H9 (cell line): ENCODE measurements around the gene MFGE8. TPM values are rescaled to one million over a fixed set of nuclear protein-coding genes. Genes with fewer than 3 reads are reported as not detected.
"Not testable (repeated sequence)": the region's sequence is repeated elsewhere in the genome, so short reads cannot be mapped to it uniquely, and the experiment has no call there.

Source experiments
- DNase-seq: peaks from one replicate; pipeline ENCODE4 v3.0.0-alpha.2; 2017
- H2AFZ ChIP-seq: one replicate; pipeline ENCODE4 v1.6.1; 2013; ENCODE audit warnings: mild to moderate bottlenecking, low read length, control low read depth, moderate library complexity
- H2AK5ac ChIP-seq: 2 replicates; pipeline ENCODE4 v1.6.1; 2013; ENCODE audit warnings: low read length, control low read depth, mixed read lengths; ENCODE audit not compliant: insufficient read length
- H2BK120ac ChIP-seq: one replicate; pipeline ENCODE4 v1.6.1; 2013; ENCODE audit warnings: low read depth, mild to moderate bottlenecking, low read length, control low read depth, inconsistent platforms; ENCODE audit not compliant: poor library complexity, severe bottlenecking
- H2BK12ac ChIP-seq: 2 replicates; pipeline ENCODE4 v1.6.1; 2013; ENCODE audit warnings: low read length, control low read depth, mixed read lengths, low read depth; ENCODE audit not compliant: insufficient read length
- H2BK15ac ChIP-seq: 2 replicates; pipeline ENCODE4 v1.6.1; 2013; ENCODE audit warnings: low read depth, low read length, control low read depth
- H2BK20ac ChIP-seq: one replicate; pipeline ENCODE4 v1.6.1; 2013; ENCODE audit warnings: low read depth, mild to moderate bottlenecking, low read length, control low read depth, inconsistent platforms; ENCODE audit not compliant: poor library complexity, severe bottlenecking
- H2BK5ac ChIP-seq: 2 replicates; pipeline ENCODE4 v1.6.1; 2013; ENCODE audit warnings: low read length, control low read depth, mixed read lengths; ENCODE audit not compliant: insufficient read length
- H3K14ac ChIP-seq: 2 replicates; pipeline ENCODE4 v1.6.1; 2013; ENCODE audit warnings: low read length, control low read depth; ENCODE audit not compliant: insufficient read depth
- H3K18ac ChIP-seq: 2 replicates; pipeline ENCODE4 v1.6.1; 2013; ENCODE audit warnings: low read depth, mild to moderate bottlenecking, mixed read lengths, low read length, control low read depth; ENCODE audit not compliant: insufficient read length
- H3K23ac ChIP-seq: 2 replicates; pipeline ENCODE4 v1.6.1; 2013; ENCODE audit warnings: low read length, control low read depth, mixed read lengths, low read depth; ENCODE audit not compliant: insufficient read length
- H3K23me2 ChIP-seq: 2 replicates; pipeline ENCODE4 v1.6.1; 2013; ENCODE audit warnings: low read depth, mild to moderate bottlenecking, mixed read lengths, low read length, control low read depth; ENCODE audit not compliant: insufficient read length, poor library complexity, severe bottlenecking
- H3K27ac ChIP-seq: 2 replicates; pipeline ENCODE4 v1.5.1; 2013; ENCODE audit warnings: low read length, control low read depth, mixed read lengths, low read depth; ENCODE audit not compliant: insufficient read length
- H3K27me3 ChIP-seq: 2 replicates; pipeline ENCODE4 v1.6.1; 2013; ENCODE audit warnings: low read length, control low read depth, inconsistent platforms; ENCODE audit not compliant: insufficient read depth
- H3K4ac ChIP-seq: 2 replicates; pipeline ENCODE4 v1.6.1; 2013; ENCODE audit warnings: low read depth, mild to moderate bottlenecking, control low read depth, inconsistent platforms, low read length, moderate library complexity
- H3K4me1 ChIP-seq: 2 replicates; pipeline ENCODE4 v1.6.1; 2013; ENCODE audit warnings: low read length, control low read depth, inconsistent platforms; ENCODE audit not compliant: insufficient read depth
- H3K4me2 ChIP-seq: 2 replicates; pipeline ENCODE4 v1.6.1; 2013; ENCODE audit warnings: low read length, control low read depth, mixed read lengths; ENCODE audit not compliant: insufficient read length, insufficient read depth
- H3K56ac ChIP-seq: 2 replicates; pipeline ENCODE4 v1.6.1; 2013; ENCODE audit warnings: low read depth, mild to moderate bottlenecking, mixed read lengths, low read length, control low read depth; ENCODE audit not compliant: insufficient read length
- H3K79me1 ChIP-seq: 2 replicates; pipeline ENCODE4 v1.6.1; 2013; ENCODE audit warnings: low read depth, mild to moderate bottlenecking, moderate library complexity, low read length, control low read depth, inconsistent platforms; ENCODE audit not compliant: insufficient read depth, poor library complexity, severe bottlenecking
- H3K79me2 ChIP-seq: 2 replicates; pipeline ENCODE4 v1.6.1; 2013; ENCODE audit warnings: low read length, control low read depth, inconsistent platforms; ENCODE audit not compliant: insufficient read depth
- H3K9ac ChIP-seq: 2 replicates; pipeline ENCODE4 v1.6.1; 2013; ENCODE audit warnings: low read length, control low read depth, mixed read lengths; ENCODE audit not compliant: insufficient read length; ENCODE audit errors: extremely low read depth
- H3K9me3 ChIP-seq: one replicate; pipeline ENCODE4 v1.6.1; 2013; ENCODE audit warnings: low read depth, low read length, inconsistent platforms; ENCODE audit not compliant: control insufficient read depth
- H3T11ph ChIP-seq: one replicate; pipeline ENCODE4 v1.6.1; 2013; ENCODE audit warnings: mild to moderate bottlenecking, low read length, control low read depth, inconsistent platforms
- H4K20me1 ChIP-seq: one replicate; pipeline ENCODE4 v1.6.1; 2013; ENCODE audit not compliant: control insufficient read depth, insufficient read length, insufficient read depth
- H4K5ac ChIP-seq: 2 replicates; pipeline ENCODE4 v1.6.1; 2013; ENCODE audit warnings: low read depth, mild to moderate bottlenecking, mixed read lengths, low read length, control low read depth; ENCODE audit not compliant: insufficient read length
- H4K8ac ChIP-seq: replicated peaks from 2 replicates; pipeline ENCODE4 v1.6.1; 2013; ENCODE audit warnings: low read length, control low read depth, mixed read lengths, low read depth; ENCODE audit not compliant: insufficient read length
- H4K91ac ChIP-seq: 2 replicates; pipeline ENCODE4 v1.6.1; 2013; ENCODE audit warnings: low read depth, mild to moderate bottlenecking, moderate library complexity, mixed read lengths, low read length, control low read depth; ENCODE audit not compliant: insufficient read length
- H3K27ac Mint-ChIP-seq, 3 experiments: 2 replicates in 2 of 3; 3 replicates in 1 of 3; pipeline ENCODE4 v1.8.0; 2020 to 2021; ENCODE audit warnings: mixed read lengths in 3 of 3, mild to moderate bottlenecking in 1 of 3, moderate library complexity in 1 of 3
- H3K27me3 Mint-ChIP-seq: 2 replicates; pipeline ENCODE4 v1.8.0; 2021; ENCODE audit warnings: low read depth, mild to moderate bottlenecking, moderate library complexity, mixed read lengths
- H3K36me3 Mint-ChIP-seq, 3 experiments: 2 replicates in 2 of 3; 3 replicates in 1 of 3; pipeline ENCODE4 v1.8.0; 2020 to 2021; ENCODE audit warnings: low read depth in 3 of 3, mixed read lengths in 3 of 3; ENCODE audit not compliant: insufficient read depth in 1 of 3
- H3K4me1 Mint-ChIP-seq, 2 experiments: 2 replicates each; pipeline ENCODE4 v1.8.0; 2020; ENCODE audit warnings: mixed read lengths in 2 of 2
- H3K4me3 Mint-ChIP-seq, 2 experiments: 2 replicates in 1 of 2; 3 replicates in 1 of 2; pipeline ENCODE4 v1.8.0; 2020 to 2021; ENCODE audit warnings: mild to moderate bottlenecking in 2 of 2, mixed read lengths in 2 of 2, moderate library complexity in 1 of 2
- H3K9me3 Mint-ChIP-seq, 2 experiments: 2 replicates in 1 of 2; 3 replicates in 1 of 2; pipeline ENCODE4 v1.8.0; 2020; ENCODE audit warnings: mild to moderate bottlenecking in 2 of 2, mixed read lengths in 2 of 2, moderate library complexity in 1 of 2
- WGBS: extraction: QIAGEN DNeasy Blood & Tissue Kit; methylation state at CpG from one replicate; pipeline ENCODE4 v1.1.7; 2013; ENCODE audit warnings: missing lambda C conversion rate, low lambda C conversion rate, mixed read lengths; ENCODE audit not compliant: insufficient read length; ENCODE audit errors: extremely low coverage; 5-methylcytosine and 5-hydroxymethylcytosine counted together
- total RNA-seq: library from RNA; stranded (reverse); gene quantifications from 2 replicates; pipeline ENCODE4 v1.2.1, GENCODE V29; 2021

Gene MFGE8
- total RNA-seq, 1 experiment from 2014 or later: 653 TPM

DNA sequence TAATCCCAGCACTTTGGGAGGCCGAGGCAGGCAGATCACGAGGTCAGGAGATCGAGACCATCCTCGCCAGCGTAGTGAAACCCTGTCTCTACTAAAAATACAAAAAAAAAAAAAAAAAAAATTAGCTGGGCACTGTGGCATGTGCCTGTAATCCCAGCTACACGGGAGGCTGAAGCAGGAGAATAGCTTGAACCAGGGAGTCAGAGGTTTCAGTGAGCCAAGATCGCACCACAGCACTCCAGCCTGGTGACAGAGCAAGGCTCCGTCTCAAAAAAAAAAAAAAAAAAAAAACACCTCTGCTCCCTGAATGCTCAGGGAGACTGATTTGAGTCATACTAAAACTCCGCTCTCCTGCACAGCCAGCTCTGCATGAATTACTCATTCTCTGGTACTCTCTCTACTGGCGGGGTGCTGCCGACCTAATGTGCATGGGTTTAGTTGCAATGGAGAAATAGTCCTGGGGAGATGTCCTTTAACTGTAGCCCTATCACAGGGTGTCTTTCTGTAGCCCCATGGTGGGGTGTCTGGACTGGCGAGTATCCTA lies 7.8 kb upstream of the MFGE8 start:
- not testable (repeated sequence) for H3K9ac ChIP-seq, H3K27me3 ChIP-seq

More for the DNA sequence above, 7.8 kb upstream of the MFGE8 start:
- not testable (repeated sequence) for H3K79me1 ChIP-seq, H4K5ac ChIP-seq, H4K91ac ChIP-seq, H3K9me3 ChIP-seq, H3K23me2 ChIP-seq, H3K14ac ChIP-seq, H3K27me3 Mint-ChIP-seq, H2BK120ac ChIP-seq, DNase-seq, H3T11ph ChIP-seq, H2BK5ac ChIP-seq, H3K4me1 ChIP-seq, H3K4ac ChIP-seq, H2BK20ac ChIP-seq, H3K56ac ChIP-seq, H2AFZ ChIP-seq, H3K4me3 Mint-ChIP-seq, H2AK5ac ChIP-seq, H3K79me2 ChIP-seq, H2BK12ac ChIP-seq, H3K4me2 ChIP-seq, H3K23ac ChIP-seq, H3K27ac ChIP-seq, H2BK15ac ChIP-seq, H3K18ac ChIP-seq, H4K8ac ChIP-seq, H4K20me1 ChIP-seq
- H3K4me1 Mint-ChIP-seq: peaks cover 8 to 11% of the 10 kb centered on the region in 2 experiments
- peaks cover 11 to 21% of the 10 kb centered on the region in 2 experiments for H3K9me3 Mint-ChIP-seq
- peak overlapping the region in 1 of 3 experiments; percentile 25; a peak in 1 of 7 replicates for H3K27ac Mint-ChIP-seq
- H3K36me3 Mint-ChIP-seq: peaks cover 3 to 14% (median 5%) of the 10 kb centered on the region in 3 experiments; a peak in 6 of 7 replicates
- WGBS: no CpG with 5 or more reads among the region's 12 CpGs
